GM21360 (cell line): ENCODE data around the gene LIPT2.

Experiments
- ATAC-seq: cut with Tn5 transposase; IDR thresholded peaks from one replicate; pipeline ENCODE4 v1.9.1; 2021; ENCODE audit warnings: mild to moderate bottlenecking, moderate library complexity; ENCODE audit not compliant: unreplicated experiment

The LIPT2 gene

DNA sequence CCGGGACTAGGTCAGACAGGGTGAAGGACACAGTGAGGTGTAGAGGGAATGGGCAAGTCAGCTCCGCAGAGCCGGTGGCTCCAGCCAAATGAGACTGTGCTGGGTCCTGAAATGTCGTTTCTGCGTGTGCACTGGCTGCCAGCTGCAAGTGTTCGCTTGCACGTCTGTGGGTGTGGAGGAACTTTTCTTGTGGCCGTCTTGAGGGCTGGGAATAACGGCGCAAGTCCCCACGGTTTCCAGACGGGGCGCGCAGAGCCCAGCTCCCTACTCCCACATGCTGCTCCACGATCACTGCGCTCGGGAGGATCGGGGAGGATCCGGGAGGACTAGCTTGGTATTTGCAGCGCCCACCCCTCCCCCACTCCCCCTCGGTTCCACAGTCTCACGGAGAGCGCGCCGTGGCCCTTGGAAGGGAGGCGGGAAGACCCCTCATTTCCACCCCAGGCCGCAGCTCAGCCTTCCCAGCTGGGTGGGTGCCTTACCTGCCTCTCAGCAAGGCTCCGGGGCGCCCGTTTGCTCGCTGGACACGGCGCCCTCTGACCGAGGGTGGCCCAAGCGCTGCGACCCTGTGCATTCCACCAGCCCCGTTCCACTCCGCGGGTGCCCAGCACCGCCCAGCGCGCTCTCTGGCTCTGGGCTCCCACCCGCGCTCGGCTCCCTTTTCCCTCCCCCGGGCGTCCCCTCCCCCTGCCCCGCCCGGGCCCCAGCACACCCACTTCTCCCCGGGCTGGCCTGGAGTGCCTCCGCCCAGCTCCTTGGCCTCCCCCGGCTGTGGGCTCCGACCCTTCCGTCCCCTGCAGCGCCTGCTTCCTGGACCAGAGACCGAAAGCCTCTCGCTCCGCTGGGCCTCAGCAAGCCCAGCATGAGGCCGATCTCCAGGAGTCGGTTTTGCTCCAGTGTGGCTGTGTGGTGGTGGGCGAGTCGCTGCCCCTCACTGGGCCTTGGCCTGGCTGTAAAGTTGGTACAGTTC, 26.3 kb downstream of the LIPT2 start, which contains the start of gene KCNE3:
KCNE3 (minus strand) TSS at position 634 of the 970 bp plus-strand sequence. CDS start 9,986 bp downstream, outside the sequence.
- ATAC-seq = no peak

DNA sequence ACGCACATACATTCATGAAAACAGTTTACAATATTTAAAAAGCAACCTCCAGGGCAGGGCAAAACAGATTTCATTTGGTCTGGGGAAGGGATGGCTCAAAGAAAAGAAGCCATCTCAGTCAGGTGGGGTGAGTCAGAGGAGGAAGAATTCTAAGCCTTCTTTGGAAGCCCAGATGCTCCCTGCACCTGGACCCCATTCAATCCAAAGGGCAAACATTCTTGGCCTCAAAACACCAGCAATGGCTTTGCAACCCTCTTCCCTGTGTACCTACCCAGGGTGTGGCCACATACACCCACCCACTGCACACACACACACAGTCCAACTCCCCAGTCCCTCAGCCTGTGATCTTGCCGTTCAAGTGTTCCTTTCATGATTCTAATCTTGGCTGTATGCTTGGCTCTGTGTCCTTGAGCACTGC, 28.2 kb downstream of the LIPT2 start:
- ATAC-seq = no peak

DNA sequence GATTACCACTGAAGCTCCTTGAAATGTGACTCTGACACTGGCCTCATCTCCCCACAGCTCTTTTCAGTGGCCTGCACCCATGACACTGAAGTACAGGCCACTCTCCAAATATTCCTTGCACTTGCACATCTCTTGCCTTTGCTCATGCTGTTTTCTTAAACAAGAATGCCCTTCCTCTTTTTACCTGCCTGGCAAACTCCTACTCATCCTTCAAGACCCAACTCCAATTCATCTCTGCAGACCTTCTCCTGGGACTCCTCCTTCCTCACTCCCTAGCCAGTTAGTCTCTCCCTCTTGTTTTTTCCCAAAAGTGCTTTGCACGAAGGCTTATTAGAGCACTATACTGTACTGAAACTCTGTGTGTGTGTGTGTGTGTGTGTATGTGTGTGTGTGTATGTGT, 28.8 kb downstream of the LIPT2 start:
- ATAC-seq = no peak

GRCh38 chr11:74463216-74463615, 30.3 kb downstream of the LIPT2 start:
- ATAC-seq = no peak

DNA sequence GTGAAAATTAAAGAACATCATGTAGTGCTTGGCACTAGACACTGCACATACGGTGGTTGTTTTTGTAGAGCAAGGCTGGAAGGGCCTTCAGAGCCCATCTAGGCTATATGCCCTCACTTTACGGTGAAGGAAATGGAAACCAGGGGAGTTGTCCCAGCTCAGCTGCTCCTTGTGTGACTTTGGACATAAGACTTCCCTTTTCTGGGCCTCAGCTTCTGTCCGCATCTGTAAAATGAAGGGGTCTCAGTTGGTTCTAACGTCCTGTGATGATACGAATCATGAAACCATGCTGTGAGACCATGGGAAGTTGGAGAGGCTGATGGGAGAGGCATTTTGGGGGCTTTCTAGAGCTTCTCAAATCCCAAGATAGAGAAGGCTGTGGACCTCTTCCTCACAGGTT, 30.9 kb downstream of the LIPT2 start:
- ATAC-seq = no peak

DNA sequence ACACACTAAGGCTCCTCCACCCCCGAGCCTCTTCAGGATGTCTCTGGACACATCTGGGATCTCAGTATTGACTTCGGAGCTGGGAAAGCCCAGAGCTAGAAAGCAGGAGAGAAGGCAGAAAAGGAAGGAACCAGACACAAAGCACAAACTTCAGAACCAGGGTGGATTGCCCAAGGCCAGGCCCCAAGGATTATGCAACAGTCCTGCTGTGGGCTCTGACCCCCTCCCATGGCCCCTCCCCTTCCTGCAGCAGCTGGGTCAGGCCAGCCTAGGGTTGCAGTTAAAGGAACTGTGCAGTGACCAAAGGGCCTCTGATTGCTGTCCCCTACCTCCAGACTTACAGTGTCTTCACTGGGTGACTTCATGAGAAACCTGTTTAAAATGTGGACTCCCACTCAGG, 31.5 kb downstream of the LIPT2 start:
- ATAC-seq = no peak

- ATAC-seq = no peak
Observed at GRCh38 chr11:74460481-74461154, 32.9 kb downstream of the LIPT2 start.

- ATAC-seq = no peak
Observed at GRCh38 chr11:74460065-74460464, 33.5 kb downstream of the LIPT2 start.

DNA sequence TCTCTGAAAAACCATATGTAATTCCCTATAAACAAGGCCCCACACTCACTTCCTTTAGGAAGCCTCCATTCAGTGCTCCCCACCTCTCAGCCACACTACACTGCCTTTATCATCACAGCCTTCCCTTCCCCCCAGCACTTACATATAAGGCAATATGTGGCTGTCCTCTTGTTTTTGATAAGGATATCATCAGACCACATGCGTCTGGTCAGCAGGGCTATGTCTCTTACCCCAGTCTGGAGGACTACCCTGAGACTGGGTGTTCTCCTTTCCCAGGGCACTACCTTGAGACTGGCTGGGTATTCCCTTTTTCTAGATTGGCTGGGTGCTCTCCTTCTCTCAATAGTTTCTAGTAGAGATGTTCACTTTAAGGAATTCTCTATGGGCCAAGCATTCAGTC, 33.9 kb downstream of the LIPT2 start:
- no peak for ATAC-seq

- ATAC-seq = no peak
Observed at GRCh38 chr11:74457356-74457755, 36.2 kb downstream of the LIPT2 start.

GRCh38 chr11:74453373-74453975, 40.0 kb downstream of the LIPT2 start:
- ATAC-seq = no peak

DNA sequence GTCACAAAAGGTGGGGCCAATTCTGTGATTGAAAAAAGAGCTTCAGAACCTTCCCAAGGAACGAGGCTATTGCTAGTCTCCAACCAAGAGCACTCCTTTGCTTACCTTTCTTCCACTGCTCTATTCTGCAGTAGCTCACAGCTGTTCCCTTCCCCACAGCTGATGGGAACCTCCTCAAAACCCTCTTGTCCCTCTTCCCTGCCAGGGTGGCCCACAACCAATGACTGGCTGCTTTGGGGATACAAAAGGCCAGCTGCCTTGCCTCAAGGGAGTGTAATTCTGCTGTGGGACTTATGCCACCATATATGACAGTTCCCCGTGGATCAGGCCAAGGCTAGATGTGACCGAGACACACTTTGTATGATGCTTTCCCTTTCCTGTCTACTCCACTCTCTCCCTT, 41.2 kb downstream of the LIPT2 start:
- no peak for ATAC-seq

DNA sequence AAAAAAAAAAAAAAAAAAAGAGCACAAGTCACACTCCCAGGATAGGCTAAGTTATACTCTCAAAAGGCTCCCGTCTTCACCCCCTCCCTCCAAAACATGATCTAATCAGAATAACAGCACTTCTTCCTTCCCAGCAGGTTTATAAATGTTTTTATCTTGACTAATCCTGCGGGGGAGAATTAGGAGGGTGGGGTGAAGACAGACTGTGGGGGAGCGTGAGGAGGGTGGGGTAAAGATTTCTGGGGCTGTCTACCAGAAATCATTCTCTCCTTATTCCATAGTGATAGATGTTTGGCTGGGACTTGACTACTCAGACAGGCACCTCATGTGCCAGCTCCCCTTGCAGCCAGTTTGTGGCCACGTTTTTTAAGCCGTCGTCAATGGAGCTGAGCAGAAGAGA, 43.2 kb downstream of the LIPT2 start:
- ATAC-seq = no peak

GRCh38 chr11:74449369-74449931, 44.1 kb downstream of the LIPT2 start:
- ATAC-seq = peak; percentile 54

- no peak for ATAC-seq
Observed at GRCh38 chr11:74447720-74448119, 45.8 kb downstream of the LIPT2 start.

GRCh38 chr11:74446532-74446938, 47.0 kb downstream of the LIPT2 start:
- ATAC-seq = no peak

DNA sequence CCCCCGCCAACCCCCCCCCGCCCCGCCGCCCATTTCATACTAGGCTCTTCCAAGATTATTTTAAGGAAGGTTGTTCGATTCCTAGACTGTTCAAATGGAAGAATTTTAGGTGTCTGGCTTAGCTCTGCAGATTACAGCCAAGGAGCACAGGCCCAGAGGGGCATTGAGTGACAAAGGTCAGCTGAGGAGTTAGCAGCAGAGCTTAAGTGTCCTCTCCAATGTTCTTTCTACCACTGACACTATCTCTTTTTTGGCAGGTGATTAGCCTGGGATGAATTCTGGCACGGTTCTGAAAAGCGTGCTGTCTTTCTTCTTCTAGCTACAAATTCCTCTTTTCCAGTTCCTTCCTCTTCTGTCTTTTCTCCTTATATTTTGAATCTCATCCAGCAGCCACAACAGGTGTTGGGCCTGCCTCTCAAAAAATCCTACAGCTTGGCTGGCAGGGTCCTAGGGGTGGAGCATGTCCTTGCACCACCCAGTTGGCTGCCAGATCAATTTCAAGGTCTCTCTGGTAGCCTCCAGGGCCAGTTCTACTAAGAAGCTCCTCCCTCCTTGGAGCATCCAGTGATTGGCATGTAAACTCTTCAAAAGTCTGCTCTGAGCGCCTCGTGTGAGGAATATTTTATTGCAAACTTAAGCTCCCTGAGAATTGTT, 49.2 kb downstream of the LIPT2 start:
- no peak for ATAC-seq

DNA sequence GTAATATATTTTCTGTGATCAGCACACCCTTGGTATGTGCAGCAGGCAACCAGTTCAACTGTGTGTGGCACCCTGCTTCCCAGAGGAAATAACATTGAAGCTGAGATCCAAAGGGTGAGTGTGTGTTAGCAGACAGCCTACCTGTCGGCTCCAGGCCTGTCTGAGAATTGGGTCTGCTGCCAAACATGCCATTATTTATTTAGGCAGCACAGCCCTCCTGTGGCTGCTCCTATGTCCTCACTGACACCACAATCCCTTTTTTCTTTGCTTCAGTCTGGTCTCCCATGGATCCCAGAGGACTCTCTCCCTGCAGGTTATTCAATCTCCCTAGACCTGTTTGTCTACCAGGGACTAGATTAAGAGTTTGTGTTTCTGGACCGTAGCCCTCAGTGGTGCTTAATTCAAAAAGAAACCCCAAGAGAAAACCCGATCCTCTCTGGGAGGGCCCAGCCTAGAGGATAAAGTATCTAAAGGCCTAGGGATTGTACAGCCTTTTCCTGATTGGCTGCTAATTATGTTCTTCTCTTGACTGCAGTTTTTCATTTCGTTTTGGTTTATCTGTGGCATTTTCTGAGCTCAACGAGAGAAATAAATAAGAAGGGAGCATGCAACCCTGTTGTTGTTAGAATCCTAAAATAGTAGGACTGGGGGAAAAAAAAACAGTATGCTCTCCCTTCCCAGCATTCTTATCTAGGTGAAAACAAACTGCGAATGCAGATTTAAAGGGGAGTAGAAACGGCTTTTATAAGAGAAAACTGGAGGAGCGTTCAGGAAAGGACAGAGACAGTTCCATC, 50.3 kb downstream of the LIPT2 start:
- ATAC-seq = no peak

- no peak for ATAC-seq
Observed at GRCh38 chr11:74442636-74443035, 50.9 kb downstream of the LIPT2 start.
